CD4-positive, CD25-positive, alpha-beta regulatory T cell (primary cell): ENCODE data around the gene FAM107B. TPM values are rescaled to one million over a fixed set of nuclear protein-coding genes. Genes with fewer than 3 reads are reported as not detected.
A peak's percentile ranks its signal among the peaks of the same experiment; 100 is the strongest.

ENCODE experiments used
- ATAC-seq, 2 donors: fragments of 150-1000 bp; cut with Tn5 transposase; one replicate each; pipeline ENCODE4 v1.10.0; 2021; ENCODE audit warnings: low read depth in 2 of 2, moderate number of reproducible peaks in 2 of 2, moderate library complexity in 1 of 2
- DNase-seq, 3 donors: peaks; one replicate each; pipeline versions ENCODE4 v3.0.0 to v3.0.0-alpha.2; 2012 to 2022; ENCODE audit warnings: mixed read lengths in 1 of 3
- H3K27ac ChIP-seq: one replicate; pipeline ENCODE4 v1.7.0; 2013; ENCODE audit warnings: mild to moderate bottlenecking, low read length; ENCODE audit not compliant: insufficient read depth, poor library complexity, severe bottlenecking
- H3K27me3 ChIP-seq: one replicate; pipeline ENCODE4 v1.7.0; 2013; ENCODE audit warnings: low read length; ENCODE audit not compliant: control insufficient read depth, insufficient read depth
- H3K36me3 ChIP-seq: one replicate; pipeline ENCODE4 v1.7.0; 2013; ENCODE audit warnings: mild to moderate bottlenecking, low read length, moderate library complexity; ENCODE audit not compliant: control insufficient read depth, insufficient read depth
- H3K4me1 ChIP-seq: 2 replicates; pipeline ENCODE4 v1.7.0; 2013; ENCODE audit warnings: mild to moderate bottlenecking, low read length; ENCODE audit not compliant: insufficient read depth, control insufficient read depth, poor library complexity, severe bottlenecking
- H3K4me3 ChIP-seq: one replicate; pipeline ENCODE4 v1.7.0; 2013; ENCODE audit warnings: low read depth, mild to moderate bottlenecking, low read length, moderate library complexity
- H3K9me3 ChIP-seq, 2 experiments: 1 replicate in 1 of 2; 2 replicates in 1 of 2; pipeline ENCODE4 v1.7.0; 2013; ENCODE audit warnings: low read length in 2 of 2, mild to moderate bottlenecking in 1 of 2, moderate library complexity in 1 of 2; ENCODE audit not compliant: control insufficient read depth in 2 of 2
- H3K27ac Mint-ChIP-seq, 3 donors: one replicate each; pipeline ENCODE4 v1.8.0; 2020 to 2022; ENCODE audit warnings: mild to moderate bottlenecking in 3 of 3, mixed read lengths in 3 of 3, moderate library complexity in 2 of 3
- H3K27me3 Mint-ChIP-seq: one replicate; pipeline ENCODE4 v1.8.0; 2022; ENCODE audit warnings: mild to moderate bottlenecking, mixed read lengths
- H3K36me3 Mint-ChIP-seq: one replicate; pipeline ENCODE4 v1.8.0; 2020; ENCODE audit warnings: mixed read lengths
- H3K4me1 Mint-ChIP-seq, 4 donors: one replicate each; pipeline ENCODE4 v1.8.0; 2020 to 2022; ENCODE audit warnings: mixed read lengths in 4 of 4, mild to moderate bottlenecking in 1 of 4
- H3K4me3 Mint-ChIP-seq, 4 donors: one replicate each; pipeline ENCODE4 v1.8.0; 2020 to 2022; ENCODE audit warnings: mild to moderate bottlenecking in 4 of 4, mixed read lengths in 4 of 4, moderate library complexity in 3 of 4
- H3K9me3 Mint-ChIP-seq, 7 donors: one replicate each; pipeline ENCODE4 v1.8.0; 2020 to 2022; ENCODE audit warnings: mixed read lengths in 7 of 7, mild to moderate bottlenecking in 3 of 7, moderate library complexity in 2 of 7
- polyA plus RNA-seq, 4 donors: library from polyadenylated mRNA; unstranded; fragments of 300-500 nt; fragmentation: Illumina TruSeq; gene quantifications; one replicate each; pipeline ENCODE4 v1.2.3, GENCODE V29; 2021
- total RNA-seq: library from RNA; stranded (reverse); gene quantifications from one replicate; pipeline ENCODE4 v1.2.3, GENCODE V29; 2022

Gene FAM107B
- total and polyA plus RNA-seq, 5 donors from 2014 or later = 202 to 327 (median 296) TPM

- H3K36me3 Mint-ChIP-seq = no peaks in the 10 kb centered on the region
- no peak for ATAC-seq
- H3K27ac Mint-ChIP-seq = no peak overlapping the region
Measured at GRCh38 chr10:14681305-14681704, 93.4 kb downstream of the FAM107B start.

GRCh38 chr10:14678637-14679036, 96.1 kb downstream of the FAM107B start:
- Mint-ChIP-seq H3K36me3 (no peaks in the 10 kb centered on the region), H3K9me3 (peaks cover 0 to 2% (median 0%) of the 10 kb centered on the region in 7 donors), H3K27me3 (no peaks in the 10 kb centered on the region), H3K27ac (no peak overlapping the region), H3K4me1 (peaks cover 0 to 5% (median 0%) of the 10 kb centered on the region in 4 donors), H3K4me3 (no peak overlapping the region)
- Histone ChIP-seq H3K4me1 (no peaks in the 10 kb centered on the region), H3K4me3 (no peak overlapping the region), H3K9me3 (no peaks in the 10 kb centered on the region), H3K27ac (no peak overlapping the region), H3K27me3 (no peaks in the 10 kb centered on the region), H3K36me3 (no peaks in the 10 kb centered on the region)
- ATAC-seq = no peak
- no peak for DNase-seq

More at GRCh38 chr10:14681305-14681704, 93.4 kb downstream of the FAM107B start:
- H3K27ac ChIP-seq = no peak overlapping the region
- H3K9me3 Mint-ChIP-seq = peaks cover 0 to 5% (median 0%) of the 10 kb centered on the region in 7 donors
- no peak for DNase-seq
- peaks cover 0 to 5% (median 0%) of the 10 kb centered on the region in 4 donors for H3K4me1 Mint-ChIP-seq
- no peaks in the 10 kb centered on the region for H3K27me3 Mint-ChIP-seq
- H3K4me3 ChIP-seq = no peak overlapping the region
- no peaks in the 10 kb centered on the region for H3K9me3 ChIP-seq
- H3K36me3 ChIP-seq = no peaks in the 10 kb centered on the region
- H3K4me3 Mint-ChIP-seq = no peak overlapping the region
- H3K4me1 ChIP-seq = no peaks in the 10 kb centered on the region
- H3K27me3 ChIP-seq = no peaks in the 10 kb centered on the region

GRCh38 chr10:14676732-14677131, 98.0 kb downstream of the FAM107B start:
- DNase-seq (no peak), ATAC-seq (no peak)
- Histone ChIP-seq H3K36me3 (no peaks in the 10 kb centered on the region), H3K27me3 (peaks cover 3% of the 10 kb centered on the region), H3K27ac (no peak overlapping the region), H3K9me3 (no peaks in the 10 kb centered on the region), H3K4me3 (no peak overlapping the region), H3K4me1 (no peaks in the 10 kb centered on the region)
- no peaks in the 10 kb centered on the region for H3K36me3 Mint-ChIP-seq
- H3K27me3 Mint-ChIP-seq = no peaks in the 10 kb centered on the region
- peaks cover 0 to 2% (median 0%) of the 10 kb centered on the region in 7 donors for H3K9me3 Mint-ChIP-seq
- no peak overlapping the region for H3K4me3 Mint-ChIP-seq
- H3K4me1 Mint-ChIP-seq = peaks cover 0 to 4% (median 0%) of the 10 kb centered on the region in 4 donors
- no peak overlapping the region for H3K27ac Mint-ChIP-seq

DNA sequence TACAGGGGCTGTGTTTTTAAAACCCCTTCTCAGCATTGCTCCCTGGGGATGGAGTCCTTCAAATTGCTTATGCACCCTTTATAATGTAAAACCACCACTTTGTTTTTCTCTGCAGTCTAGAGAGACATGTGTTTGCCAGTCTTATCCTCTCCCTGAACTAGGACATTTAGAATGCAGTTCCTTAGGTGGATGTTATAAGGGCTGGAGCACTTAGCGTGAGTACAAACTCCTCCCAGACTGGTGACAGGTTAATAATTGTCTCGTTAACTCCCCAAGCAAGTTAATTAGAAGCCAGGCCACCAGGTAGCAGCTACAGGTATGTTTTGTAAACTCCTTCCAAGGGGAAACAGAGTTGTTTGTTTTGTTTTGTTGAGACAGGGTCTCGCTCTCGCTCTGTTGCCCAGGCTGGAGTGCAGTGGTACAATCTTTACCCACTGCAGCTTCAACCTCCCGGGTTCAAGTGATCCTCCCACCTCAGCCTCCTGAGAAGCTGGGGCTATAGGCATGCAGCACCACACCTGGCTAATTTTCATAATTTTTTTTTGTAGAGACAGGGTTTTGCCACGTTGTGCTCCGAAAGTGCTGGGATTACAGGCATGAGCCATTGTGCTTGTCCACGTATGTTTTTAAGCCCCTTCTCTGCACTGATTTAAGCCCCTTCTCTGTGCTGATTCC, 100.2 kb downstream of the FAM107B start:
- H3K9me3 ChIP-seq = no peaks in the 10 kb centered on the region
- peaks cover 3% of the 10 kb centered on the region for H3K27me3 ChIP-seq
- Mint-ChIP-seq H3K9me3 (no peaks in the 10 kb centered on the region), H3K4me3 (no peak overlapping the region), H3K4me1 (peaks cover 0 to 8% (median 0%) of the 10 kb centered on the region in 4 donors), H3K27me3 (no peaks in the 10 kb centered on the region), H3K36me3 (no peaks in the 10 kb centered on the region), H3K27ac (no peak overlapping the region)
- no peaks in the 10 kb centered on the region for H3K4me1 ChIP-seq
- H3K36me3 ChIP-seq = no peaks in the 10 kb centered on the region
- no peak for DNase-seq
- H3K4me3 ChIP-seq = no peak overlapping the region
- no peak overlapping the region for H3K27ac ChIP-seq
- ATAC-seq = no peak

DNA sequence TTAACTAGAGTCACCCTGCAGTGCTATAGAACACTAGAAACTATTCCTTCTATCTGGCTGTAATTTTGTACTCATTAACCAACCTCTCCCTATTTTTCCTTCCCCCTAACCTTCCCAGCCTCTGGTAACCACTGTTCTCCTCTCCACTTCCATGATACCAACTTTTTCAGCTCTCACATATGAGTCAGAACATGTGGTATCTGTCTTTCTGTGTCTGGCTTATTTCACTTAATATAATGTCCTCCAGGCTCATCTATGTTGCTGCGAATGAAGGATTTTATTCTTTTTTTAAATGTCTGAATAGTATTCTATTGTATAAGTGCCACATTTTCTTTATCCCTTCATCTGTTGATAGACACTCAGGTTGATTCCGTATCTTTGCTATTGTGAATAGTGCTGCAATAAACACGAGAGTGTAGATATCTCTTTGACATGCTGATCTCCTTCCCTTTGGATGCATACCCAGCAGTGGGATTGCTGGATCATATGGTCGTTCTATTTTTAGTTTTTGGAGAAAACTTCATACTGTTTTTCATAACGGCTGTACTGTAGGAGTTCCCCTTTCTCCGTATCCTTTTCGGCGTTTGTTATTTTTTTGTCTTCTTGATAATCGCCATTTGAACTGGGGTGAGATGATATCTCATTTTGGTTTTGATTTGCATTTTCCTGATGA, 101.4 kb downstream of the FAM107B start:
- Histone ChIP-seq H3K4me3 (no peak overlapping the region), H3K36me3 (no peaks in the 10 kb centered on the region), H3K9me3 (no peaks in the 10 kb centered on the region), H3K27ac (no peak overlapping the region), H3K27me3 (peaks cover 3% of the 10 kb centered on the region), H3K4me1 (no peaks in the 10 kb centered on the region)
- H3K4me3 Mint-ChIP-seq = no peak overlapping the region
- H3K9me3 Mint-ChIP-seq = no peaks in the 10 kb centered on the region
- H3K27me3 Mint-ChIP-seq = no peaks in the 10 kb centered on the region
- H3K27ac Mint-ChIP-seq = peak overlapping the region in 1 of 3 donors; percentile 26
- peaks cover 0 to 10% (median 0%) of the 10 kb centered on the region in 4 donors for H3K4me1 Mint-ChIP-seq
- ATAC-seq (no peak), DNase-seq (no peak)
- no peaks in the 10 kb centered on the region for H3K36me3 Mint-ChIP-seq

DNA sequence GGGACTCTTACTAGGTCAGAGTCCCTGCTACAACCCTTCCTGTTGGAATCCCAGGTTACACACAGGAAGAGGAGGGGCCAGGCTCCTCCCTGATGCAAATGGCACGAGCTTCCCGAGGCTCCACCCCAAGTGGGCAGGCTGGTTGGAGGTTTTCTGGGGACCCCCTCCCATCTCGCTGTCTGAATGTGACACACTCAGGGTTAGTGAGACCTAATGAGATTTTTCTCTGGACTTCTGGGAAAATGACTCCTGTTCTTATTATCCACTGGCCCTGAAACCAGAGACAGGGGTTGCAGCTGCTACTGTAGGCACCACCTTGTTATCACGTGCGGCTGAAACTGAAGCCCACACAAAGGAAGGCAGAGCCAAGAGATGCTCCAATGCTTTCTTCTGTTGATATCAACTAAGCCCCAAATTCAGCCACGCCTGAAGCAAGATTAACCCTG, 103.3 kb downstream of the FAM107B start:
- H3K36me3 ChIP-seq = no peaks in the 10 kb centered on the region
- ATAC-seq (no peak), DNase-seq (no peak)
- Mint-ChIP-seq H3K27me3 (no peaks in the 10 kb centered on the region), H3K4me3 (no peak overlapping the region), H3K27ac (no peak overlapping the region), H3K4me1 (peaks cover 0 to 10% (median 0%) of the 10 kb centered on the region in 4 donors), H3K9me3 (peaks cover 0 to 4% (median 1%) of the 10 kb centered on the region in 7 donors), H3K36me3 (no peaks in the 10 kb centered on the region)
- H3K9me3 ChIP-seq = peaks cover 0 to under 1% of the 10 kb centered on the region in 2 experiments
- peaks cover 3% of the 10 kb centered on the region for H3K27me3 ChIP-seq
- no peaks in the 10 kb centered on the region for H3K4me1 ChIP-seq
- H3K4me3 ChIP-seq = no peak overlapping the region
- no peak overlapping the region for H3K27ac ChIP-seq

DNA sequence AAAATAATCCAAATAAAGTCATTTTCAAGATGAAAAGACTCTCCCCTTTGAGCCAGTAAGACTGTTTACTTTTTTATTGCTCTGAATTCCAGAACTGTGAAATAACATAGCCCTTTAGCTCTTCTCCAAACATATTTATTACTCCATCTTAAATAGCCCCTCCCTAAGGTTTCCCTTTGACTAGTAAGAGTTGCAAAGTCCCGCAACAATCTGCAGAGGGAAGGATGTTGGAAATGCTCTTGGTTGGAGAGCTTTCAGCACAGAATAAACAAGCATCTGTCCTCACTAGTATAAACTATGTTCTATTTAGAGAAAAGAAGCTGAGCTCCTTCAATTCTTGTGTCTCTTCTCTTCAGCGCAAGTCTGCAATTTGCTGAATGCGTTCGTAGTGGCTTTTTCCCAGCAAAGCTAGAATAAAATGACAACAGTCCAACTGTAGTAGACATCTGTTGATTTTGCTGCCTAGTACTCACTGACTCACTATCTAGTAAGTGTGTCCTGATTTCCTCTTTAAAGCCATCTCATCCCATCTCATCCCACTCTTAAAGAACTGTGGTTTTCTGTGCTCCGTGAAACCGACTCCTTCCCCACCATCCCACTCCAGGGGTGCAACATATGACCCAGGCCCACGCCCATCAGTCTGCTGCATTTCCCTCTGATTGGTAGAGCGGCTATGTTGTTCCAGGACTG, 104.0 kb downstream of the FAM107B start:
- H3K27me3 Mint-ChIP-seq = no peaks in the 10 kb centered on the region
- peaks cover 3% of the 10 kb centered on the region for H3K36me3 Mint-ChIP-seq
- no peaks in the 10 kb centered on the region for H3K36me3 ChIP-seq
- peaks cover 0 to 7% of the 10 kb centered on the region in 2 experiments for H3K9me3 ChIP-seq
- H3K4me1 Mint-ChIP-seq = peaks cover 0 to 10% (median 0%) of the 10 kb centered on the region in 4 donors
- H3K9me3 Mint-ChIP-seq = peaks cover 0 to 10% (median 5%) of the 10 kb centered on the region in 7 donors
- DNase-seq (no peak), ATAC-seq (no peak)
- peaks cover 3% of the 10 kb centered on the region for H3K27me3 ChIP-seq
- no peak overlapping the region for H3K4me3 Mint-ChIP-seq
- H3K4me1 ChIP-seq = no peaks in the 10 kb centered on the region
- no peak overlapping the region for H3K27ac Mint-ChIP-seq
- H3K4me3 ChIP-seq = no peak overlapping the region
- H3K27ac ChIP-seq = no peak overlapping the region
